Peyer's patch (tissue), 4 donors: ENCODE data around the gene IMPA2. TPM values are rescaled to one million over a fixed set of nuclear protein-coding genes. Genes with fewer than 3 reads are reported as not detected.

Experiments
- DNase-seq, 3 donors: peaks; one replicate each; pipeline ENCODE4 v3.0.0-alpha.2; 2017 to 2019
- H3K27ac ChIP-seq, 4 donors: fragments of 200-600 bp; sonication (generic); one replicate each; pipeline ENCODE4 v1.5.1; 2016 to 2019
- H3K27me3 ChIP-seq, 2 donors: fragments of 200-600 bp; sonication (generic); one replicate each; pipeline ENCODE4 v1.5.1; 2019
- H3K36me3 ChIP-seq, 3 donors: fragments of 200-600 bp; sonication (generic); one replicate each; pipeline ENCODE4 v1.5.1; 2016 to 2019
- H3K4me1 ChIP-seq, 4 donors: fragments of 200-600 bp; sonication (generic); one replicate each; pipeline ENCODE4 v1.5.1; 2016 to 2019
- H3K4me3 ChIP-seq, 4 donors: fragments of 200-600 bp; sonication (generic); 1 replicate in 3 of 4; 2 replicates in 1 of 4; pipeline ENCODE4 v1.5.1; 2016 to 2019; ENCODE audit warnings: mild to moderate bottlenecking in 1 of 4
- H3K9me3 ChIP-seq, 4 donors: fragments of 200-600 bp; sonication (generic); one replicate each; pipeline ENCODE4 v1.5.1; 2016 to 2019; ENCODE audit warnings: mild to moderate bottlenecking in 1 of 4
- POLR2A ChIP-seq, 2 donors: fragments of 450-650 bp; IDR thresholded peaks; one replicate each; pipeline ENCODE4 v1.5.1; 2017; ENCODE audit warnings: antibody characterized with exemption in 2 of 2, mild to moderate bottlenecking in 2 of 2, moderate library complexity in 2 of 2
- total RNA-seq, 4 donors: library from RNA; depleted of rRNA; stranded (reverse); fragments of >200 nt; gene quantifications; one replicate each; pipeline ENCODE4 v1.1.0, GENCODE V29; 2016
- TF ChIP-seq, protein P1 (sequence below), 6 experiments: fragments of 450-650 bp in 4 of 6; fragments of 200-600 bp in 2 of 6; sonication (generic) in 1 of 6; IDR thresholded peaks; one replicate each; pipeline ENCODE4 v1.5.1; 2017 to 2019; ENCODE audit warnings: antibody characterized with exemption in 6 of 6, mild to moderate bottlenecking in 3 of 6, moderate library complexity in 1 of 6

The IMPA2 gene
- total RNA-seq, 4 donors from 2014 or later, result 44.0 to 62.3 (median 56.3) TPM

DNA sequence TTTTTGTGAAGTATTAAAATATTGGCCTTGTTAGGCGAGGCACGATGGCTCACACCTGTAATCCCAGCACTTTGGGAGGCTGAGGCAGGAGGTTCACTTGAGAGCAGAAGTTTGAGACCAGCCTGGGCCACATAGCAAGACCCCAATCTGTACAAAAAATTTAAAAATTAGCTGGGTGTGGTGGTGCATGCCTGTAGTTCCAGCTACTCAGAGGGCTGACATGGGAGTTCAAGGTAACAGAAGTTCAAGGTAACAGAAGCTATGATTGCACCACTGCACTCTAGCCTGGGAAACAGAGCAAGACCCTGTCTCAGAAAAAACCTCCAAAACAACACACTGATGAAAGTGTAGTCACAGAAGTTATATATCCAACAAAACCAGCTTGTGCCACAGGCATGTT, 39.8 kb downstream of the IMPA2 start:
- no peaks in the 10 kb centered on the region for H3K9me3 ChIP-seq
- no peaks in the 10 kb centered on the region for H3K27me3 ChIP-seq
- peaks cover 0 to 6% (median 2%) of the 10 kb centered on the region in 4 donors for H3K4me1 ChIP-seq
- H3K4me3 ChIP-seq, result no peak overlapping the region
- no peak overlapping the region for H3K27ac ChIP-seq
- peaks cover 0 to 4% (median 0%) of the 10 kb centered on the region in 3 donors for H3K36me3 ChIP-seq
- no peak for TF ChIP-seq POLR2A (IDR thresholded peaks at IDR 0.05)
- TF ChIP-seq, protein P1, sequence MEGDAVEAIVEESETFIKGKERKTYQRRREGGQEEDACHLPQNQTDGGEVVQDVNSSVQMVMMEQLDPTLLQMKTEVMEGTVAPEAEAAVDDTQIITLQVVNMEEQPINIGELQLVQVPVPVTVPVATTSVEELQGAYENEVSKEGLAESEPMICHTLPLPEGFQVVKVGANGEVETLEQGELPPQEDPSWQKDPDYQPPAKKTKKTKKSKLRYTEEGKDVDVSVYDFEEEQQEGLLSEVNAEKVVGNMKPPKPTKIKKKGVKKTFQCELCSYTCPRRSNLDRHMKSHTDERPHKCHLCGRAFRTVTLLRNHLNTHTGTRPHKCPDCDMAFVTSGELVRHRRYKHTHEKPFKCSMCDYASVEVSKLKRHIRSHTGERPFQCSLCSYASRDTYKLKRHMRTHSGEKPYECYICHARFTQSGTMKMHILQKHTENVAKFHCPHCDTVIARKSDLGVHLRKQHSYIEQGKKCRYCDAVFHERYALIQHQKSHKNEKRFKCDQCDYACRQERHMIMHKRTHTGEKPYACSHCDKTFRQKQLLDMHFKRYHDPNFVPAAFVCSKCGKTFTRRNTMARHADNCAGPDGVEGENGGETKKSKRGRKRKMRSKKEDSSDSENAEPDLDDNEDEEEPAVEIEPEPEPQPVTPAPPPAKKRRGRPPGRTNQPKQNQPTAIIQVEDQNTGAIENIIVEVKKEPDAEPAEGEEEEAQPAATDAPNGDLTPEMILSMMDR (IDR thresholded peaks at IDR 0.05), result no peak
- DNase-seq, result no peak

DNA sequence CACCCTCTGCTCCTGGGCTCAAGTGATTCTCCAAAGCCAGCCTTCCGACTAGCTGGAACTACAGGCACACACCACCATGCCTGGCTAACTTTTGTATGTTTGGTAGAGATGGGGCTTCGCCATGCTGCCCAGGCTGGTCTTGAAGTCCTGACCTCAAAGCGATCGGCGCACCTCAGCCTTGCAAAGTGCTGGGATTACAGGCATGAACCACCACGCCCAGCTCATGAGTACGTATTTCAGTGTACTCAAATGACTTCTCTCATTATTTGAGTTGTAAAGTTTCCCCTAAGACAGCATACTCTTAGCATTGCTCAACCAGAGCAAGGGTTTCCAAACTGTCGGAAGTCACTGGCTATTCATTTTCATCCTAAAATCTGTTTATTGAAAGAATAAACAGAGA, 40.3 kb downstream of the IMPA2 start:
- H3K36me3 ChIP-seq, result peaks cover 0 to 4% (median 0%) of the 10 kb centered on the region in 3 donors
- H3K4me1 ChIP-seq, result peaks cover 0 to 6% (median 0%) of the 10 kb centered on the region in 4 donors
- TF ChIP-seq, protein P1 (IDR thresholded peaks at IDR 0.05), result no peak
- no peak for TF ChIP-seq POLR2A (IDR thresholded peaks at IDR 0.05)
- no peak overlapping the region for H3K27ac ChIP-seq
- no peak overlapping the region for H3K4me3 ChIP-seq
- DNase-seq, result no peak
- no peaks in the 10 kb centered on the region for H3K9me3 ChIP-seq
- H3K27me3 ChIP-seq, result no peaks in the 10 kb centered on the region

DNA sequence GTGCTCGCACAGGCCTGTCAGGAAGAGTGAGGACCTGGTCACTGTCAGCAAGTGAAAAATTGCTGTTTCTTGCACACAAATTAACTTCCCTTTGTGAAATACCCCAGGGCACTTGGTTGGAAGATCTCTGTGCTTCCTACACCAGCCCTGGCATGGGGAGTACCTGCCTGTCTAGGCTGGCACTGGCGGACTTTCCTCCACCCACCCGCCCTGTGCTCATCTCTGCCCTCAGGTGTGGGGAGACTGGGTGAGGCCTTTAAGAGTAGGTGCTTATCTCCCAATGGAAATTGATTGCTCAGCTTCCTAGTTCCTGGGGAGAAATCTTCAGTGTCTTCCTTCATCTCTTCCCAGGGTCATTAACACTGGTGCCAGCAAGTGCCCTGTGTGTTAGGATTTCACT, 42.1 kb downstream of the IMPA2 start:
- Histone ChIP-seq H3K9me3 (no peaks in the 10 kb centered on the region), H3K36me3 (peaks cover 0 to 4% (median 0%) of the 10 kb centered on the region in 3 donors), H3K27ac (peak overlapping the region in 3 of 4 donors; percentile 60 to 87 (median 77)), H3K4me1 (peaks cover 0 to 6% (median 0%) of the 10 kb centered on the region in 4 donors), H3K27me3 (no peaks in the 10 kb centered on the region), H3K4me3 (no peak overlapping the region)
- DNase-seq, result peak in 2 of 3 donors; percentile 80 to 82
- TF ChIP-seq POLR2A (IDR thresholded peaks at IDR 0.05), result peak in 1 of 2 donors; percentile 11
- TF ChIP-seq, protein P1 (IDR thresholded peaks at IDR 0.05), result no peak

DNA sequence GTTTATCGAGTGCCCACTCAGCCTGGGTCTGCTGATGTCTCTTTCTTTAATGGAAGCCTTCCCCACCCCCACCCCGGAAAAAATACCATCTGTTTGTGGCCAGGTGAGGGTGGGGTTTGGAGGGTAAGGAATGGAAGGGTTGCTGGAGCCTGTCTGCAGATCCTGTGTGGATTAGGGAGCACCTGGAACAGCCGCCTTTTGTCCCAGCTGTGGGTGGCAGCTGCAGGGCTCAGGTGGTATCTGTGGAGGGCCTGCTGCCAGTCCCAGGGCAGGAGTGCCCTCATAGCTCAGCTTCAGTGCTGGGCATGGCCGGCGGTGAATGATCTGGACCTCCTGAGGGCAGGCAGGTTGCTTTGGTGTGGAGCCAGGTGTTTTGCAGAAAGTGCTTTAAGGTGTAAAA, 45.3 kb downstream of the IMPA2 start:
- Histone ChIP-seq H3K27me3 (no peaks in the 10 kb centered on the region), H3K4me3 (no peak overlapping the region), H3K27ac (peak overlapping the region in 1 of 4 donors; percentile 26), H3K4me1 (peaks cover 0 to 6% (median 0%) of the 10 kb centered on the region in 4 donors), H3K9me3 (no peaks in the 10 kb centered on the region), H3K36me3 (peaks cover 0 to 16% (median 0%) of the 10 kb centered on the region in 3 donors)
- TF ChIP-seq, protein P1 (IDR thresholded peaks at IDR 0.05), result no peak
- no peak for TF ChIP-seq POLR2A (IDR thresholded peaks at IDR 0.05)
- DNase-seq, result no peak

DNA sequence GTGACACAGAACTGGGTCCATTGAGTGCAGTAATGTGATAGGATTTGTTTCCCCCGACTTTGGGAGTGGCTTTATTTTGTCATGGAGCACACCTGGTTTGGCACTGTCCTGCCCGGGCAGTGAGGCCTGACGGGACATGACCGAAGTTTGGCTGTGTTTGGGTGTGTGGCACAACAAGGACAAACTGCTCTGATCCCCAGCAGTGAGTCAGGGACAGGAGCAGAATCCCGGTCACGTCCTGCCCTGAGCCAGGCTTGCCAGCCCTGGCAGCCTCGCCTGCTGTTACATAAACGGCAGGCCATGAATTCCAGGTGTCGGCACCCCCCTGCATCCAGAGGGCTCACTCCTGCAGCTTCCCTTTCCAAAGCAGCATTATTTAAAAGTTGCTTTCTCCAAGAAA, 45.7 kb downstream of the IMPA2 start:
- no peak for TF ChIP-seq POLR2A (IDR thresholded peaks at IDR 0.05)
- TF ChIP-seq, protein P1 (IDR thresholded peaks at IDR 0.05), result no peak
- DNase-seq, result no peak
- no peak overlapping the region for H3K4me3 ChIP-seq
- no peaks in the 10 kb centered on the region for H3K27me3 ChIP-seq
- H3K9me3 ChIP-seq, result no peaks in the 10 kb centered on the region
- peaks cover 0 to 6% (median 0%) of the 10 kb centered on the region in 4 donors for H3K4me1 ChIP-seq
- H3K36me3 ChIP-seq, result peaks cover 0 to 16% (median 0%) of the 10 kb centered on the region in 3 donors
- peak overlapping the region in 1 of 4 donors; percentile 26 for H3K27ac ChIP-seq
